ENCODE results near the gene MCFD2. TPM values are rescaled to one million over a fixed set of nuclear protein-coding genes. Genes with fewer than 3 reads are reported as not detected.
A peak's percentile ranks its signal among the peaks of the same experiment; 100 is the strongest.
"Not testable (repeated sequence)": the region's sequence is repeated elsewhere in the genome, so short reads cannot be mapped to it uniquely, and the experiment has no call there.

Gene MCFD2
- total and polyA plus RNA-seq, 8 donors: 78.0 to 121 (median 86.5) TPM

- Histone ChIP-seq H3K27me3 (no peaks in the 10 kb centered on the region), H3K4me3 (no peak overlapping the region), H3K36me3 (no peaks in the 10 kb centered on the region), H3K27ac (no peak overlapping the region), H3K4me1 (peaks cover 0 to 34% of the 10 kb centered on the region in 2 donors), H3K9me3 (no peaks in the 10 kb centered on the region)
- ATAC-seq: no peak
- DNase-seq: no peak
- intact Hi-C loops (cut with DNase I): no loop called here
- TF ChIP-seq CTCF (IDR thresholded peaks at IDR 0.05): no peak
Observed at GRCh38 chr2:46877619-46878113, 37.9 kb downstream of the MCFD2 start.

DNA sequence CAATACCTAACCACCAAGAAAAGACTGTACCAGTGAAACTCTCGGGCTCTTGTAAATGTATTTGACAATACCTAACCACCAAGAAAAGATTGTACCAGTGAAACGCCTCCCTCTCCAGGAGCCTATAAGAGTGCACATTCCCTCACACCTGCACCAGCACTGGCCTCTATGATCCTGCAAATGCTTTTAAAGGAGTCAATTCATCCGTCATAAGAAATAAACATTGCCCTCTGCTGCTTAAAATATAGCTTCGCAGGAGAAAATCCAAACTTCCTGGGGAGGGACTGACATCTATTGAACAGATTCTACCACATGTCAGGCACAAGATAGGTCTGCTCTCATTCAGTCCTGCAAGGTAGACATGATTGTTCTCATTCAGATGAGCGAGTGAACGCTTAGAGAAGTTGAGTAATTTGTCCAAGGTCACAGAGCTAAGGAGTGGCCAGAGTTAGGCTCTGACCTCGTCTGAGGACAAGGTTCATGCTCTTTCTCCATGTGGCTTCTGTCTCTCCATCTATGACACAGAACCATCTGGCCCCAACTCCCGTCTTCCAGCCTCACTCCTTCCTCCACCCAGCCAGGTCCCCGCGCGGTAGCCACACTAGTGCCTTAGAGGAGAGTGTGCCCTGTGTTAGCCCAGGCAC lies 38.7 kb downstream of the MCFD2 start:
- Histone ChIP-seq H3K36me3 (no peaks in the 10 kb centered on the region), H3K9me3 (no peaks in the 10 kb centered on the region), H3K27me3 (no peaks in the 10 kb centered on the region), H3K4me3 (no peak overlapping the region), H3K4me1 (peaks cover 3 to 36% of the 10 kb centered on the region in 2 donors), H3K27ac (no peak overlapping the region)
- no peak for DNase-seq
- TF ChIP-seq CTCF (IDR thresholded peaks at IDR 0.05): peak; percentile 29 to 37
- peak; percentile 75 for ATAC-seq
- intact Hi-C loops (cut with DNase I): no loop called here

GRCh38 chr2:46875962-46876689 lies 39.5 kb downstream of the MCFD2 start:
- intact Hi-C loops (cut with DNase I); H3K27me3 ChIP-seq; H3K4me3 ChIP-seq; ATAC-seq; DNase-seq; H3K9me3 ChIP-seq; H3K27ac ChIP-seq; H3K36me3 ChIP-seq: not testable (repeated sequence)
- peaks cover 3 to 36% of the 10 kb centered on the region in 2 donors for H3K4me1 ChIP-seq

GRCh38 chr2:46875226-46875899 lies 40.2 kb downstream of the MCFD2 start:
- ATAC-seq (no peak), DNase-seq (no peak)
- no peaks in the 10 kb centered on the region for H3K9me3 ChIP-seq
- intact Hi-C loops (cut with DNase I): no loop called here
- no peaks in the 10 kb centered on the region for H3K36me3 ChIP-seq
- no peaks in the 10 kb centered on the region for H3K27me3 ChIP-seq
- no peak for TF ChIP-seq CTCF (IDR thresholded peaks at IDR 0.05)
- H3K27ac ChIP-seq: no peak overlapping the region
- H3K4me3 ChIP-seq: no peak overlapping the region
- H3K4me1 ChIP-seq: peaks cover 3 to 36% of the 10 kb centered on the region in 2 donors

DNA sequence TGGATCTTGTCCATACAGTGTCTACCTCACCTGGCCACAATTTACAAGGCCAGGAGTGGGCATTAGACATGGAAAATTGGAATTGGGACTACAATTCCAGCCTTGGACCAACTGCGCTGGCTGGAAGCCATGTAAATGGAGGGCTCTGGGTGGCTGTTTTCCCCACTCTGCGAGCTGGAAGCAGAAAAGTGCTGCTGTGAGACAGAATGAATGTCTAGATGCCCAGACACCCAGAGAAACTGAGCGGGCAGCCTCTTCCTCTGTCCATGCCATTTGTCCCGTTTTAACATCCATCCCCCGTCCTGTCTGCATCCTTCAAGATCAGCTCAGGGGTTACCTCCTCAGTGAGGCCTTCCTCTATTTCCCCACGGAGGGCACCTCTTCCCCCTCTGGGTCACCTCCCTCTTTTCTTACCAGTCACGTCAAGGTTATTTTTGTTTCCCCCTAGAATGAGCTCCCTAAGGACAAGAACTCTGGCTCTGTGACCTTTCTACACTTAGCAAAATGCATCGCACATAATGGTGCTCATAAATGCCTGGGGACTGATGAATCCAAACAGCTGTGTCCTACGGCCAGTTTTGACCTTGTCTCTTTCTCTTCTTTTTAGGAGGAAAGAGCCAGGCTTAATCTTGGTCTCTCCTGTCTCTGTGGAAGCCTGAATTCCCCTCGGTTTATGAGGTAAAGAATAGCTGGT lies 41.2 kb downstream of the MCFD2 start:
- TF ChIP-seq CTCF (IDR thresholded peaks at IDR 0.05): no peak
- Histone ChIP-seq H3K27ac (peak overlapping the region in 1 of 2 donors; percentile 56), H3K4me1 (peaks cover 3 to 36% of the 10 kb centered on the region in 2 donors), H3K27me3 (no peaks in the 10 kb centered on the region), H3K9me3 (no peaks in the 10 kb centered on the region), H3K4me3 (no peak overlapping the region), H3K36me3 (no peaks in the 10 kb centered on the region)
- DNase-seq (no peak), ATAC-seq (no peak)
- intact Hi-C loops (cut with DNase I): no loop called here
